GM04503 (cell line): ENCODE results near the gene PYY.
"Not testable (repeated sequence)": the region's sequence is repeated elsewhere in the genome, so short reads cannot be mapped to it uniquely, and the experiment has no call there.

Source experiments
- DNase-seq: peaks from one replicate; pipeline ENCODE4 v3.0.0-alpha.2; 2012; ENCODE audit warnings: low read depth

The PYY gene

DNA sequence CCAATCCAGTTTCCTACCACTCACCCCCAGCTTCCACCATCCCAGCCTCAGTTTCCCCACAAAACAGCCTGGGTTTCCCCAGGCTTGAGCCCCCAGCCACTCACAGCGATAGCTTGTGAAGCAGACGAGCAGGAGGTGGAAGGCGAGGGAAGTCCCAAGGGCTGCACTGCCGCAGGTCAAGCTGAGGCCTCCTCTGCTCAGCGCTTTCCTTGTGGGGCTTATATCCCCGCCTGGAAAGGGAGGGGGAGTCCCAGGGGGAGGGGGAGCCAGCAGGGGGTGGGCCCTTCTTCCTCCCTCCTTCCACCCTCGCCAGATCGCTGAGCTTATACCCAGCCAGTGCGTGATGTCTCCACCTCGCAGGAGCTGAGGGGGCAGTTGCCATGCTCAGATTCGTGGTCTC lies at the start of gene PYY:
TSS of gene PYY (minus strand) at position 195 of the 400 bp plus-strand sequence. CDS start 457 bp downstream, outside the sequence.
- no peak for DNase-seq

DNA sequence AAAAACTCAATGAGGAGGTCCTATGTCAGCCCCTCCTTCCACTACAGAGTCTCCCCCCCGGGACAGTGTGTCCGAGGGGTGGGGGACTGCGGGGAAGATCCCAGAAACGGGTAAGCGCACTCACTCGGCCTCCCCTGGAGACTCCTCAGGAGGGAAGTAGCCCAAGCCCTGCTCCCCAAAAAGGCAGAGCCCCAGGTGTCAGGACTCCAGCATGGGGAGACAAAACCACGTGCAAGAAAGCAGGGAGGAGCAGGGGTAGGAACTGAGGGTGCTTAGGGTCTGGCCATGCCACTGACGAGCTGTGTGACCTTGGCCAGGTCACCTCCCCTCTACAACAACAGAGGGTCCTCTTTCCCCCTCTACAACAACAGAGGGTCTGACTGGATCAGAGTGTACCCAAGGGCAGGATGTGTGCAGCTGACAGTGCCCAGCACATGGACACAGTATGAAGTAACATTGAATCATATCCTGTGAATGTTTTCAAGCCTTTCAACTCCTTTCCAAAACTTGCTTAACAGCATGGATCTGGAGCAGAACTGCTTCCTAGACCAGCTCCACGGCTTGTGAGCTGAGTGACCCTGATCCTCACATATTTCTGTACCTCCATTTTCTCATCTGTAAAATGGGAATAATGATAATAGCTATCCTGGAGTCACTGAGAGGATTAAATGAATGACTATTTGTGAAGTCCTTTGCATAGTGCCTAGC lies 48.6 kb upstream of the PYY start:
- DNase-seq: peak; percentile 56

DNA sequence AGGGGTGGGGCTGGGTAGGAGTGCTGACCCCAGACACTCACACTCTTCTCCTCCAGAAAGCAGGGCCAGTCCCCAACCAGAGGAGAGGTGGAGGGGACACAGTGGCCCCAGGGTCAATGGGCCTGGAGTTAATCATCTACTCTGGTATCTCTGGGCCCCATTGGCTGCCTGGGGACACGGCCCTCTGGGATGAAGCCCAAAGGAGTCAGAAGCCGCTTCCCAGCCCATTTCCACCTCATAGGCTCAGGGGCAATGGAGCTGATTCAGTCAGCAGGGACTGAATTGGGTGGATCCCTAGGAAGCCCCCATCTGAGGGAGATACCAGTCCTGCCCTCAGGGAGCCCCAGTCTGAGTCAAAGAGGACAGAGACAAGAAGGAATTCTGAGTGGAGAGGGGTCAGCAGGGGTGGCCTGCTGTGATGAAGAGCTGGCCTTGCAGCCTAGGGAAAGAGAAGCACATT lies 47.8 kb upstream of the PYY start:
- no peak for DNase-seq

- DNase-seq: no peak
These were observed 47.2 kb upstream of the PYY start for GRCh38 chr17:44000871-44001460.

DNA sequence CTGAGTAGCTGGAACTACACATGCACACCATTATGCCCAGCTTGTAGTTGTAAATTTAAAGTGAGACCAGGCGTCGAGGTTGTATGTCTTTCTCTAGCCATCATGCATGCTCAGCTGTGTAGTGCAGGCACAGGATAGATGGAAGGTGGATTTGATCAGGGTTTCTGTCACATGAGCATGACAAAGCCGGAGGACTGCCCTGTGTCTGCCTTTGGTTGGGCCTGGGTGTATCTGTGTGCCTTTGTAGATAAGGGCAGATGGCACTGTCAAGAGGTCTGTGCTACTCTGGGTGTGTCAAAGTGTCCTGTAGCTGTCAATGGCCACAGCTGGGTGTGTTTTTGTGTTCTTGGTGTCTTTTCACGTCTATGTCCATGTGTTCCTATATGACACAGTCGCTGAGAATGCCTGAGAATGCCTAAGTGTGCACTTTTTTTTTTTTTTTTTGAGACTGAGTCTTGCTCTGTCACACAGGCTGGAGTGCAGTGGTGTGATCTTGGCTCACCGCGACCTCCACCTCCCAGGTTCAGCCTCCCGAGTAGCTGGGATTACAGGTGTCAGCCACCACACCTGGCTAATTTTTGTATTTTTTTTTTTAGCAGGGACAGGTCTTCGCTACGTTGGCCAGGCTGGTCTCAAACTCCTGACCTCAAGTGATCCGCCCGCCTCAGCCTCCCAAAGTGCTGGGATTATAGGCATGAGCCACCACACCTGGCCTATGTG lies 46.6 kb upstream of the PYY start:
- DNase-seq: no peak

GRCh38 chr17:43999024-43999423 lies 45.3 kb upstream of the PYY start:
- DNase-seq: no peak

- no peak for DNase-seq
These were observed 44.8 kb upstream of the PYY start for GRCh38 chr17:43998552-43998951.

DNA sequence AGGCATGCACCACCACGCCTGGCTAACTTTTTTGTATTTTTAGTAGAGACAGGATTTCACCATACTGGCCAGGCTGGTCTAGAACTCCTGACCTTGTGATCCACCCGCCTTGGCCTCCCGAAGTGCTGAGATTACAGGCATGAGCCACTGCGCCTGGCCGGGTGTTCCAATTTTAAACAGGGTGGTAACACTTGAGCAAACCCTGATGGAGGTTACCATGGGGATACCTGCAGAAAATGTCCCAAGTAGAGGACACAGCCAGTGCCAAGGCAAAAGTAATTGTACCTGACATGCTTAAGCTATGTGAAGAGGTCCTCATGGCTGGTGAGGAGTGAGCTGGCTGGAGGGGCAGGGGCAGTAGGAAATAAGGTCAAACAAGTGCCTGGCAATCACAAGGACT lies 43.4 kb upstream of the PYY start:
- not testable (repeated sequence) for DNase-seq

DNA sequence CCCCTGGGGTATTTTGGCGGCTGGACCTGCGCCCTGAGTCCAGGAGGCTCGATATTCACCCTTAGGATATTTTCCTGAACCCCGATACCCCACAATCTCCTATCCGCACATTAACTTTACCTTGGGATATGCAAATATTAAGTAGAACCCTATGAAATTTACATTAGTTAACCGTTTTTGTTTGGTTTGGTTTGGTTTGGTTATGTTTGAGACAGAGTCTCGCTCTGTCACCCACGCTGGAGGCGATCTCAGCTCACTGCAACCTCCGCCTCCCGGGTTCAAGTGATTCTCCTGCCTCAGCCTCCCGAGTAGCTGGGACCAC lies 41.4 kb upstream of the PYY start:
- DNase-seq: no peak

- no peak for DNase-seq
These were observed 40.8 kb upstream of the PYY start for GRCh38 chr17:43994272-43995149.

DNA sequence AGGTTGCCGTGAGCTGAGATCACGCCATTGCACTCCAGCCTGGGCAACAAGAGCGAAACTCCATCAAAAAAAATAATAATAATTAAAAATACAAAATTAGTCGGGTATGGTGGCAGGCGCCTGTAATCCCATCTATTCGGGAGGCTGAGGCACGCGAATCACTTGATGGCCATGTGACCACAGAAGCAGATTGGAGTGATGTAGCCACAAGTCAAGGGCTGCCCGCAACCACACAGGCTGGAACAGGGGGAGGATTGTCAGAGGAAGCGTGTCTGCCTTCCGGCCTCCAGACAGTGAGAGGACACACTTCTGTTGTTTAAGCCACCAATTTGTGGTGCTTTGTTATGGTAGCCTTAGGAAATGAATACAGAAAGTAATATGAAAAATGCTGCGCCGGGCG lies 38.9 kb upstream of the PYY start:
- DNase-seq: no peak

GRCh38 chr17:43988301-43988700 lies 34.6 kb upstream of the PYY start:
- DNase-seq: no peak

GRCh38 chr17:43987131-43988021 lies 33.6 kb upstream of the PYY start:
- no peak for DNase-seq

DNA sequence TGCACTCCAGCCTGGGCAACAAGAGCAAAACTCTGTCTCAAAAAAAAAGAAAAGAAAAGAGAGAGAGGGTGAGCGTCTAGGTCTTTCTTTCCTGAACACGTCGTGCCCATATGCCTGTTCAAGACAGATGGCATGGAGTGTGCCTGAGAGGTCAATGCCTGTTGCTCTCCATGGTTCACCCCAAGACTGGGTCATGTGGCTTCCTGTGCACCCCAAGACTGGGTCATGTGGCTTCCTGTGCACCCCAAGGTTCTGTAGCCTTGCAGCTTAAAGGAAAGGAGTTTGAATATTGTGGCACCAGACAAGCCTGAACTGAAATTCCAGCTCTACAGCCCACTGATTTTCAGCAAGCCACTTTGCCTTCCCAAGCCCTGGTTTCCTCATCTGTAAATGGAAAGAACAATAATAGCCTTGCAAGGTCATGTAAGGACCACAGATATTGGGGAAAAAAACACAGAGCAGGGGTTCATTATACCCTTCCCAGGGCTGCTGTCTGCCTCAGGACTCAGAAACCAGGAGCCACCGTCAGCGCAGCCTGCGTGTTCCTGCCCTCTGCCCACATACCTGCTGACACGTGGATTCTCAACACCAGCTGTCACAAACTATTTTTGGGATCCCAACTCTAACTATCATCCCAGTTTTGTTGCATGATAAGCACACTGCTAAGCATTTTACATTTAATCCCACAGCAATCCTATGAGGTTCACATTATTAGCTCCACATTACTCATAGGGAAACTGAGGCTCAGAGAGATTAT lies 32.7 kb upstream of the PYY start:
- DNase-seq: no peak

DNA sequence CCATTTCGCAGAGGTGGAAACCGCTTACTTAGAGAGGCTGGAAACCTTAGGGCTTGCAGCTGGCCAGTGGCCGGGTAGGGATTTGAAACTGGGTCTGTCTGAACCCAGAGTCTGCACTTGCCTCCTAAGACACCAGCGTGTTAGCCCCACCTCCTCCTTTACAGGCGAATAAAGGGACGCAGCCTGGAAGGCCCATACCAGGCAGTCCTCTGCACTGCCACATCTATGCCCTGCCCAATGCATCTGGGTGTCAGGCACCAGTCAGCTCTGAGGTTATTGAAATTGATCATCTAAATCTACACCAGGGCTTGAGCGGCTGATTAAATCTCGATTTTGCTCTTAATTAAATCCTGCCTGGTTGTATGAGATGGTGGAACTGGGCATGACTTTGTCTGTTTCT lies 30.8 kb upstream of the PYY start:
- DNase-seq: no peak

DNA sequence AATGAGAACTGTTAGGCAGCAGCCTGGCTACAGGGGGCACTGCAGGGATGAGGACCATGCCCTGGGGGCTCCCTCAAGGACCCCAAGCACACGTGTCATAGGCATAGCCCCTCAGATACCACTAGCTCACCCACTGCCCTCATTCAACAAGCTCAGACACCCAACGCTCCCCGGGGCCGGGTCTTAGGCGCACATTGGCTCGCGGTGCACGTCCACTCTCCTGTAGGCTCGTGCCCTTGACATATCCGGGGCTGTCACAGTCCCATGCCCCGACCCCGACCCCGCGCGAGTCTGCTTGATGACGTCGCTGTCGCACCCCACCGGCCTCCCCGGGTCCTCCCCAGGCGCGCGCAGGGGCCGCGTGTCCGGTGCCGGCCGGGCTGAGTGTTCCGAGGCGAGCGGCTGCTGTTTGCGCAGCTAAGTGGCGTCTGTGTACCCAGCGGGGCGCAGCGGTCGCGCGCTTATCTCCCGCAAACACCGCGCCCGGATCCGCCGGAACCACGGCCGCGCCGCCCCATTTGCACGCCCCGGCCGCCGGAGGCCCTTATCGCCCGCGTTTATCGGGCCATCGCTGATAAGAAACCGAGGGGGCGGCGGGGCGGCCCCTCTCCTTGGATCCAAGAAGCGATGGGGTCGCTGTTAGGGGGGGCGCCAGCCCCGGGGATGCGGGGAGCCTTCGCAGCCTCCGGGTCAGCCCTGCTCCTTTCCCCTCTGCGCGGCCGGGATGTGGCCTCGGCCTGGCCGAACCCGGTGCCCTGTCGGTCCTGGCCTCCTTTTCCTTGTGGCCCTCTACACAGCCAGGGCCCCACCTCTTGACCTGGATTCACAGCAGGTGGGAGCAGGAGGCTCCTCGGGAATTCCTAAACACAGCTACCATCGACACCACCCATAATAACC lies 30.0 kb upstream of the PYY start:
- DNase-seq: no peak

GRCh38 chr17:43983196-43983514 lies 29.4 kb upstream of the PYY start:
- no peak for DNase-seq

- DNase-seq: no peak
These were observed 28.4 kb upstream of the PYY start for GRCh38 chr17:43982171-43982570.

DNA sequence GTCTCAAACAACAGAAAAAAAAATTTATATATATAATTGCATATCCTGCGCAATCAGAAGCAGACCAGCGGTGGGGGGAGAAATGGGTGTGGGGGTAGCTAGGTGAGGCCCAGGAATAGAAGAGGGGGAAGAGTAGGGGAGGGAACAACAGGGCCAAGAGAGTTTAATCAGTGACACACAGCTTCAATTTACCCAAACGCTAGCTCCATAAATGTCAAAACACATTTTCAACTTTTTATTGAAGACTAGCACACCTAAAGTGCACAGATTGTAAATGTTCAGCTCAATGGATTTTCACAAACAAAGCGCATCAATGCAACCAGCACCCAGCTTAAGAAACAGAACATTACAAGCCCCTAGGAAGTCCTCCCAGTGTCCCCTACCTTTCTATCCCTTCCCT lies 25.9 kb upstream of the PYY start:
- DNase-seq: no peak

GRCh38 chr17:43979011-43979410 lies 25.3 kb upstream of the PYY start:
- no peak for DNase-seq
